OCI-LY3 (cell line): ENCODE measurements around the gene BATF.

Experiments
- CTCF ChIP-seq: fragments of 200-600, 300-600 bp; sonication (generic); IDR thresholded peaks from 2 replicates; pipeline ENCODE4 v1.5.1; 2014; ENCODE audit warnings: antibody characterized with exemption, low read length, low read depth
- EZH2phosphoT487 ChIP-seq: fragments of 200-600 bp; shearing (Covaris generic); IDR thresholded peaks from 2 replicates; pipeline ENCODE4 v1.6.1; 2018; ENCODE audit warnings: antibody characterized with exemption, mixed run types, low read depth

- TF ChIP-seq CTCF (no peak), EZH2phosphoT487 (no peak)
Measured at GRCh38 chr14:75545907-75546306, 23.6 kb downstream of the BATF start.
